Measurements from ENCODE around the gene SPC24. TPM values are rescaled to one million over a fixed set of nuclear protein-coding genes. Genes with fewer than 3 reads are reported as not detected.
A peak's percentile ranks its signal among the peaks of the same experiment; 100 is the strongest.

The SPC24 gene
- total and polyA plus RNA-seq, 9 of the 15 experiments (the other 6 are each of a cell fraction or from before 2014, with no cell fraction given): 18.2 to 154 (median 60.9) TPM

DNA sequence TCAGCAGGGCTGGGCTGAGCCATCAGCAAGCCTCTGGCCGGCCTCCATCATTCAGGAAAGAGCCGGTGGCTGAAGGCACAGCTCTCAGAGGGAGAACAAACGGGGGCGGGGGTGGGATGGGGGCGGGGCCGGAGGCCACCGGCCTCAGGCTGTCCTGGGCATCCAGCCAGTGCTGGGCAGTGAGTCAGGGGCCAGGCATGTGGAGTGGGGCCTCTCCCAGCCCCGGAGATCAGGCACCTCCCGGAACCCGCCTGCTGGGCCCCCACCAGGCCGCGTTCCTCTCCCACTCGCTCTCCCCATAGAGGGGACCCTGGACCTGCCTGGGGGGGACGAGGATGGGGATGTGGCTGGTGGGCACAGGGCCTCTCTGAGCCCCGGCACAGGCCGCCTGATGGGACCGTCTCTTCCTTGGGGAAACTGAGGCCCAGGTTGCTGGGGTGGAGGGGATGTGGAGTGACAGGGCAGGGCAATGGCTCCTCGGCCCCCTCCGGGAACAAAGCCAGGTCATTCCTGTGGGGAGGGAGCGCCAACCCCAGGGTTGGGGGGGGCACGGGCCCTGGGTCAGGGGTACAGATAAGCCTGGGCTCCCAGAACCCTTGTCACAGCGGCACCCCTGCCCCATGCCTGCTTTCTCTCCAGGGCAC is 12.9 kb downstream of the SPC24 start (continued):
- TF ChIP-seq ZNF408 (CRISPR knock-in tag; IDR thresholded peaks at IDR 0.05; ENCODE audit: low read depth) (no peak), SMARCA4 (IDR thresholded peaks at IDR 0.05) (peak; percentile 51; the same call in 1 of the 2 replicates), BHLHE40 (IDR thresholded peaks at IDR 0.05; ENCODE audit: low read length) (no peak), POLR2G (IDR thresholded peaks at IDR 0.05; ENCODE audit: low read depth, low read length) (peak; percentile 84), TAF9B (IDR thresholded peaks at IDR 0.05; ENCODE audit: partially characterized antibody) (no peak), JUND (IDR thresholded peaks at IDR 0.05; ENCODE audit: borderline replicate concordance, low read depth, low read length) (peak; percentile 88), JUND (tag; IDR thresholded peaks at IDR 0.05; ENCODE audit: borderline replicate concordance, low read depth, low read length) (no peak; the same call in 2 of the 3 replicates), E2F4 (CRISPR knock-in tag; IDR thresholded peaks at IDR 0.05; ENCODE audit: low read depth) (no peak), TAF7 (tag; IDR thresholded peaks at IDR 0.05) (no peak), NEUROD1 (IDR thresholded peaks at IDR 0.05; ENCODE audit: borderline replicate concordance, low read depth, low read length, partially characterized antibody) (no peak), MECOM (CRISPR knock-in tag; IDR thresholded peaks at IDR 0.05) (no peak), MAZ (CRISPR knock-in tag; conservative IDR thresholded peaks at IDR 0.05 in 1 of 2, IDR thresholded peaks at IDR 0.05 in 1 of 2) (peak in 1 of 2 experiments; percentile 41; a peak in 3 of 4 replicates), ZNF717 (CRISPR knock-in tag; IDR thresholded peaks at IDR 0.05) (no peak), SLC30A9 (CRISPR knock-in tag; IDR thresholded peaks at IDR 0.05) (no peak), ZNF274 (IDR thresholded peaks at IDR 0.05; ENCODE audit: borderline replicate concordance, low read depth, low read length) (no peak), MIER1 (IDR thresholded peaks at IDR 0.05; ENCODE audit: low read depth) (no peak), SAP30 (IDR thresholded peaks at IDR 0.05; ENCODE audit: borderline replicate concordance, insufficient read depth, low read depth, low read length, poor library complexity, severe bottlenecking) (no peak), JUN (IDR thresholded peaks at IDR 0.05; ENCODE audit: borderline replicate concordance, low read depth, low read length) (peak; percentile 69), JUN (CRISPR knock-in tag; IDR thresholded peaks at IDR 0.05; ENCODE audit: borderline replicate concordance) (no peak), ZFP36 (IDR thresholded peaks at IDR 0.05; ENCODE audit: low read depth, low read length, partially characterized antibody) (no peak)
- TF ChIP-seq, protein P1, sequence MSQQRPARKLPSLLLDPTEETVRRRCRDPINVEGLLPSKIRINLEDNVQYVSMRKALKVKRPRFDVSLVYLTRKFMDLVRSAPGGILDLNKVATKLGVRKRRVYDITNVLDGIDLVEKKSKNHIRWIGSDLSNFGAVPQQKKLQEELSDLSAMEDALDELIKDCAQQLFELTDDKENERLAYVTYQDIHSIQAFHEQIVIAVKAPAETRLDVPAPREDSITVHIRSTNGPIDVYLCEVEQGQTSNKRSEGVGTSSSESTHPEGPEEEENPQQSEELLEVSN (IDR thresholded peaks at IDR 0.05; ENCODE audit: borderline replicate concordance in 1 of 2, extremely low read depth in 1 of 2, insufficient read depth in 1 of 2, insufficient read length in 1 of 2, low read depth in 1 of 2, low read length in 1 of 2, poor library complexity in 1 of 2, severe bottlenecking in 1 of 2): peak in 1 of 2 experiments; percentile 12
- TF ChIP-seq, protein P2, sequence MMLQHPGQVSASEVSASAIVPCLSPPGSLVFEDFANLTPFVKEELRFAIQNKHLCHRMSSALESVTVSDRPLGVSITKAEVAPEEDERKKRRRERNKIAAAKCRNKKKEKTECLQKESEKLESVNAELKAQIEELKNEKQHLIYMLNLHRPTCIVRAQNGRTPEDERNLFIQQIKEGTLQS (IDR thresholded peaks at IDR 0.05): peak; percentile 61
- TF ChIP-seq, protein P2 (CRISPR knock-in tag; conservative IDR thresholded peaks at IDR 0.05): no peak
- TF ChIP-seq, protein P3, sequence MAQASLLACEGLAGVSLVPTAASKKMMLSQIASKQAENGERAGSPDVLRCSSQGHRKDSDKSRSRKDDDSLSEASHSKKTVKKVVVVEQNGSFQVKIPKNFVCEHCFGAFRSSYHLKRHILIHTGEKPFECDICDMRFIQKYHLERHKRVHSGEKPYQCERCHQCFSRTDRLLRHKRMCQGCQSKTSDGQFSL (CRISPR knock-in tag; IDR thresholded peaks at IDR 0.05): peak; percentile 91
- TF ChIP-seq, protein P3 (tag; IDR thresholded peaks at IDR 0.05): no peak; a peak in 1 of 4 replicates
